HG03159 (cell line): Measurements from ENCODE around the gene PLEKHH2.

Experiments
- ATAC-seq: cut with Tn5 transposase; IDR thresholded peaks from one replicate; pipeline ENCODE4 v1.9.1; 2021; ENCODE audit warnings: mild to moderate bottlenecking, moderate library complexity; ENCODE audit not compliant: unreplicated experiment

The PLEKHH2 gene

DNA sequence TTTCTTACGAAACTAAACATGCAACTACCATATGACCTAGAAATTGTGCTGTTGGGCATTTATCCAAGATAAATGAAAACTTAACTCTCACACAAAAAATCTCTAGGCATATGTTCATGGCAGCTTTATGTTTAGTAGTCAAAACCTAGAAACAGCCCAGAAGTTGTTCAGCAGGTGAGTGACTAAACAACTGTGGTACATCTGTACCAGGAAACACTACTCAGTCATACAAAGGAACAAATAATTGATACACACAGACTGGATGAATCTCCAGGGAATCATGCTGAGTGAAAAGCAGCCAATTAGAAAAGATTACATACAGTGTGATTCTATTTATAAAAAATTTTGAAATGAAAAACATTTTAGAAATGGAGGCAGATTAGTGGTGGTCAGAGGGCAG lies 166.1 kb downstream of the PLEKHH2 start:
- no peak for ATAC-seq

DNA sequence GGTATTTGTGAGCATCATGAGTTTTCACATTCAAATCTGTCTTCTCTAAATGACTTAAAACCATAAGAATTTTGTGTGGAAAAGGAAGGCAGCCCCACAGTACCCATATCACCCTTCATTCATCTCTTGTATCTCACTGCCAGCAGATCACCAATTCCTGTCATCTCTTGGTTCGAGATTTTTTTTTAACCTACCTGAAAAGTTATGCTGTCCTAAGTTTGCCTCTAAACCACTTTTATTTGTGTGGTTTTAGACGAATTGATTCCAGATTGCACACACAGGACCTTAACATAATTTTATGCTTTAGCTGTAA lies 169.6 kb downstream of the PLEKHH2 start:
- no peak for ATAC-seq

DNA sequence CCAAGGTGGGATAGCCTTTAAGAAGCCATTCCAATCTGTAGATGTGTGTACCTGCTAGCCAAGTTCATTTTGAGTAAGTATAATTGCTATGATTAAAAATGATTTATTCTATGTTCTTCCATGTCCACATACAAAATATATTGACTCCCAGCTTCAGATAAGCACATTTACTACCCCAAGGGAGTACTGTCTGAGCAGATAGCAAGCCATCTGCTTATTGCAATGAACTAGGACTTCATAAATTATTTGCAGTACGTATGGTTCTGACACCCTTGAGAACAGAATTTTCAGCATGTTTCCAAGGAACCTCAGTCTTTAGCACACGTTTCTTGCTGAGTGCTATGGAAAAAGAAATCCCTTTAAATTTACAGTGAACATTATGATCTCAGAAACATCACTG lies 173.4 kb downstream of the PLEKHH2 start:
- ATAC-seq = no peak

DNA sequence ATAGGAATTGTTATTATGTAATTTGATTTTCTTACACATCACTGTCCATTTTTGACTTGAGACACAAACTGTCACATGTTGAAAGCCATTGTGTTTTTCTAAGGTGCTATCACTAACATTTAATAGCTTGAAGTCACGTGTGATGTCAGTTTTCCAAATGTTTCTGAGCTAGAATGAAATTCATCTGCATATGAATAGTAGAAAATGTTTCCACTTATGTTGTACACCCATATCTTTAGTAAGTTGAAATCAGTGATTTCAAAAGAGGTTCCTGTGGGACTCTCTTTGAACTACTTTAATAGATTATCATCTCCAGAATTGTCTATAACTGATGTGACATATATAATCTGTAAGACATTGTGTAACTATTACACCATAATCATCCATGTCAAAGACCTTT lies 173.8 kb downstream of the PLEKHH2 start:
- no peak for ATAC-seq

DNA sequence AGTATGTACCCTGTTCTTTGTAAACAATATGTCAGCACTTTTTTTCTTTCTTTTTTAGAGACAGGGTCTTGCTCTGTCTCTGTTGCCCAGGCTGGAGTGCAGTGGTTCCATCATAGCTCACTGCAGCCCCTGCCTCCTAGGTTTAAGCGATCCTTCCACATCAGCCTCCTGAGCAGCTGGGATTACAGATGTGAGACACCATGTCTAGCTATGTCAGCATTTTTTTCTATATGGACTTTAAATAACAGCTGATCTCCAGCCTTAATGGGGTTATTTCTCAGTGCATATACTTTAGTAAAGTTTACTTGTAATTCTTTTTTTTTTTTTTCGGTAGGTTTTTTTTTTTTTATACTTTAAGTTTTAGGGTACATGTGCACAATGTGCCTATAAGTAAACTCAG lies 174.9 kb downstream of the PLEKHH2 start:
- ATAC-seq = no peak

DNA sequence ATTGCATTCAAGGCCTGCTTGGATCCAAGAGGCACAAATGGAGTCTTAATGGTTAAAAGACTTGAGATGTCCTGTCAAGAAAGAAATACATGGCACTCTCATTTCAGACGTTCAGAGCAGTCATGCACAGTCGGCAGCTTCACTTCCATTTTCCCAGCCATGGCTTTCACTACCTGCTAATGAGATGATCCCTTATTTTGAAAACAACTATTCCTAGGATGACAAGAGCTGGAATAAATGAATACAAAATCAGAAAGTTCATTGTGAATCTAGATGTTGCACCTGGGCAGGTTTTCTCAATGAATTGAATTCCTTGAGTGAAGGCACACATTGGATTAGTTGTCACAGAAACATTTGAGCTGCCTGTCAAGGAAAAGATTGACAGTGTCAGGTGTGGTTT lies 175.9 kb downstream of the PLEKHH2 start:
- no peak for ATAC-seq

DNA sequence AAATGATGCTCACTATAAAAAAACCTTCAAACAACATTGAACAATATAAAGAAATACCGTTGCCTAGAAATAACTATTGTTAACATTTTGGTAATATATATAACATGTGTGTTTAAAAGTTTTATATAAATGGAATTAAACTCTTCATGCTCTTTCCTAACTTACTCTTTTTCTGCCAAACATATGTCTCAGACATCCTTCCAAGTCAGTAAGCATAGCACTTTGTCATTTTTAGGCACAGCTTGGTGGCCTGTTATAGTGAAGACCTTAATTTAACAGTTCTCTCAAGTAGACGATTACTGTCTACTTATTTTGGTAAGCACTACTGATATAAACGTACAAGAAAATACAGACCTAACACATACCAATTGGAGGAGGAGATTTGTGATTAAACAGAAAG lies 177.7 kb downstream of the PLEKHH2 start:
- ATAC-seq = no peak
